CD4-positive, CD25-positive, alpha-beta regulatory T cell (primary cell): Measurements from ENCODE around the gene LBX2. TPM values are rescaled to one million over a fixed set of nuclear protein-coding genes. Genes with fewer than 3 reads are reported as not detected.

Experiments used
- ATAC-seq, 2 donors: fragments of 150-1000 bp; cut with Tn5 transposase; one replicate each; pipeline ENCODE4 v1.10.0; 2021; ENCODE audit warnings: low read depth in 2 of 2, moderate number of reproducible peaks in 2 of 2, moderate library complexity in 1 of 2
- DNase-seq, 3 donors: peaks; one replicate each; pipeline versions ENCODE4 v3.0.0 to v3.0.0-alpha.2; 2012 to 2022; ENCODE audit warnings: mixed read lengths in 1 of 3
- H3K27ac ChIP-seq: one replicate; pipeline ENCODE4 v1.7.0; 2013; ENCODE audit warnings: mild to moderate bottlenecking, low read length; ENCODE audit not compliant: insufficient read depth, poor library complexity, severe bottlenecking
- H3K27me3 ChIP-seq: one replicate; pipeline ENCODE4 v1.7.0; 2013; ENCODE audit warnings: low read length; ENCODE audit not compliant: control insufficient read depth, insufficient read depth
- H3K36me3 ChIP-seq: one replicate; pipeline ENCODE4 v1.7.0; 2013; ENCODE audit warnings: mild to moderate bottlenecking, low read length, moderate library complexity; ENCODE audit not compliant: control insufficient read depth, insufficient read depth
- H3K4me1 ChIP-seq: 2 replicates; pipeline ENCODE4 v1.7.0; 2013; ENCODE audit warnings: mild to moderate bottlenecking, low read length; ENCODE audit not compliant: insufficient read depth, control insufficient read depth, poor library complexity, severe bottlenecking
- H3K4me3 ChIP-seq: one replicate; pipeline ENCODE4 v1.7.0; 2013; ENCODE audit warnings: low read depth, mild to moderate bottlenecking, low read length, moderate library complexity
- H3K9me3 ChIP-seq, 2 experiments: 1 replicate in 1 of 2; 2 replicates in 1 of 2; pipeline ENCODE4 v1.7.0; 2013; ENCODE audit warnings: low read length in 2 of 2, mild to moderate bottlenecking in 1 of 2, moderate library complexity in 1 of 2; ENCODE audit not compliant: control insufficient read depth in 2 of 2
- H3K27ac Mint-ChIP-seq, 3 donors: one replicate each; pipeline ENCODE4 v1.8.0; 2020 to 2022; ENCODE audit warnings: mild to moderate bottlenecking in 3 of 3, mixed read lengths in 3 of 3, moderate library complexity in 2 of 3
- H3K27me3 Mint-ChIP-seq: one replicate; pipeline ENCODE4 v1.8.0; 2022; ENCODE audit warnings: mild to moderate bottlenecking, mixed read lengths
- H3K36me3 Mint-ChIP-seq: one replicate; pipeline ENCODE4 v1.8.0; 2020; ENCODE audit warnings: mixed read lengths
- H3K4me1 Mint-ChIP-seq, 4 donors: one replicate each; pipeline ENCODE4 v1.8.0; 2020 to 2022; ENCODE audit warnings: mixed read lengths in 4 of 4, mild to moderate bottlenecking in 1 of 4
- H3K4me3 Mint-ChIP-seq, 4 donors: one replicate each; pipeline ENCODE4 v1.8.0; 2020 to 2022; ENCODE audit warnings: mild to moderate bottlenecking in 4 of 4, mixed read lengths in 4 of 4, moderate library complexity in 3 of 4
- H3K9me3 Mint-ChIP-seq, 7 donors: one replicate each; pipeline ENCODE4 v1.8.0; 2020 to 2022; ENCODE audit warnings: mixed read lengths in 7 of 7, mild to moderate bottlenecking in 3 of 7, moderate library complexity in 2 of 7
- polyA plus RNA-seq, 4 donors: library from polyadenylated mRNA; unstranded; fragments of 300-500 nt; fragmentation: Illumina TruSeq; gene quantifications; one replicate each; pipeline ENCODE4 v1.2.3, GENCODE V29; 2021
- total RNA-seq: library from RNA; stranded (reverse); gene quantifications from one replicate; pipeline ENCODE4 v1.2.3, GENCODE V29; 2022

The LBX2 gene
- total and polyA plus RNA-seq, 5 donors from 2014 or later: 0.16 to 0.40 TPM; not detected in 3

- Histone ChIP-seq H3K27ac (no peak overlapping the region), H3K27me3 (peaks cover 2% of the 10 kb centered on the region), H3K9me3 (no peaks in the 10 kb centered on the region), H3K36me3 (no peaks in the 10 kb centered on the region), H3K4me3 (no peak overlapping the region), H3K4me1 (peaks cover 9% of the 10 kb centered on the region)
- H3K9me3 Mint-ChIP-seq: peaks cover 0 to 3% (median 0%) of the 10 kb centered on the region in 7 donors
- peaks cover 5 to 15% (median 10%) of the 10 kb centered on the region in 4 donors for H3K4me1 Mint-ChIP-seq
- H3K27ac Mint-ChIP-seq: no peak overlapping the region
- DNase-seq: no peak
- peak overlapping the region in 1 of 4 donors; percentile 50 for H3K4me3 Mint-ChIP-seq
- H3K36me3 Mint-ChIP-seq: no peaks in the 10 kb centered on the region
- no peak for ATAC-seq
- H3K27me3 Mint-ChIP-seq: peaks cover 33% of the 10 kb centered on the region
Observed at GRCh38 chr2:74448771-74449170, 50.6 kb downstream of the LBX2 start.

Other genes starting within 250 kb of the LBX2 start
- gene SLC4A5, start 156.2 kb downstream of the LBX2 start, total RNA-seq: 12.7 TPM
- gene SLC4A5, start 156.2 kb downstream of the LBX2 start, polyA plus RNA-seq: under 1 TPM; 0.30 to 0.93 (median 0.62) TPM
- gene DCTN1, start 119.3 kb downstream of the LBX2 start, total RNA-seq: 83.5 TPM
- gene DCTN1, start 119.3 kb downstream of the LBX2 start, polyA plus RNA-seq: 10 to 100 TPM; 42.9 to 58.9 (median 47.0) TPM
- 1.1 TPM for gene C2orf81, start 78.0 kb downstream of the LBX2 start, total RNA-seq
- gene C2orf81, start 78.0 kb downstream of the LBX2 start, polyA plus RNA-seq: 1 to 10 TPM; 1.2 to 3.9 (median 2.3) TPM
- gene WDR54, start 77.9 kb downstream of the LBX2 start, total RNA-seq: 18.4 TPM
- gene WDR54, start 77.9 kb downstream of the LBX2 start, polyA plus RNA-seq: 10 to 100 TPM; 49.4 to 84.3 (median 59.2) TPM
- 0.39 TPM for gene RTKN, start 57.7 kb downstream of the LBX2 start, total RNA-seq
- under 1 TPM in 2 of 4 donors, not detected in 2; 0.34 TPM for gene RTKN, start 57.7 kb downstream of the LBX2 start, polyA plus RNA-seq
- 62.6 TPM for gene INO80B, start 44.5 kb downstream of the LBX2 start, total RNA-seq
- 1 to 10 TPM; 5.0 to 9.3 (median 5.7) TPM for gene INO80B, start 44.5 kb downstream of the LBX2 start, polyA plus RNA-seq
- 79.5 TPM for gene WBP1, start 41.2 kb downstream of the LBX2 start, total RNA-seq
- gene WBP1, start 41.2 kb downstream of the LBX2 start, polyA plus RNA-seq: 10 to 100 TPM; 33.5 to 46.7 (median 37.2) TPM
- 56.8 TPM for gene MOGS, start 34.2 kb downstream of the LBX2 start, total RNA-seq
- 10 to 100 TPM; 31.7 to 38.0 (median 34.8) TPM for gene MOGS, start 34.2 kb downstream of the LBX2 start, polyA plus RNA-seq
- gene MRPL53, start 26.9 kb downstream of the LBX2 start, total RNA-seq: 57.2 TPM
- 100 to 1,000 TPM; 120 to 163 (median 137) TPM for gene MRPL53, start 26.9 kb downstream of the LBX2 start, polyA plus RNA-seq
- 15.8 TPM for gene CCDC142, start 16.6 kb downstream of the LBX2 start, total RNA-seq
- gene CCDC142, start 16.6 kb downstream of the LBX2 start, polyA plus RNA-seq: 10 to 100 TPM in 3 of 4 donors, 1 to 10 TPM in 1; 8.9 to 14.9 (median 10.4) TPM
- gene TTC31, start 16.5 kb downstream of the LBX2 start, total RNA-seq: 38.7 TPM
- 10 to 100 TPM; 21.7 to 24.7 (median 22.7) TPM for gene TTC31, start 16.5 kb downstream of the LBX2 start, polyA plus RNA-seq
- 17.0 TPM for gene PCGF1, start 8.1 kb upstream of the LBX2 start, total RNA-seq
- 10 to 100 TPM; 13.8 to 23.9 (median 15.6) TPM for gene PCGF1, start 8.1 kb upstream of the LBX2 start, polyA plus RNA-seq
- not detected for gene TLX2, start 14.8 kb upstream of the LBX2 start, total RNA-seq
- gene TLX2, start 14.8 kb upstream of the LBX2 start, polyA plus RNA-seq: under 1 TPM in 2 of 4 donors, not detected in 2; 0.10 to 0.14 TPM
- gene DQX1, start 26.6 kb upstream of the LBX2 start, total RNA-seq: 0.15 TPM
- gene DQX1, start 26.6 kb upstream of the LBX2 start, polyA plus RNA-seq: not detected
- 183 TPM for gene AUP1, start 30.1 kb upstream of the LBX2 start, total RNA-seq
- 100 to 1,000 TPM in 2 of 4 donors, 10 to 100 TPM in 2; 85.7 to 112 (median 99.7) TPM for gene AUP1, start 30.1 kb upstream of the LBX2 start, polyA plus RNA-seq
- gene HTRA2, start 30.3 kb upstream of the LBX2 start, total RNA-seq: 25.8 TPM
- gene HTRA2, start 30.3 kb upstream of the LBX2 start, polyA plus RNA-seq: 10 to 100 TPM; 26.6 to 34.1 (median 30.5) TPM
- 1.1 TPM for gene LOXL3, start 54.3 kb upstream of the LBX2 start, total RNA-seq
- gene LOXL3, start 54.3 kb upstream of the LBX2 start, polyA plus RNA-seq: under 1 TPM in 1 of 4 donors, not detected in 3; 0.09 TPM
- 19.8 TPM for gene DOK1, start 55.1 kb upstream of the LBX2 start, total RNA-seq
- gene DOK1, start 55.1 kb upstream of the LBX2 start, polyA plus RNA-seq: 10 to 100 TPM; 29.9 to 39.3 (median 33.7) TPM
- not detected for gene M1AP, start 148.7 kb upstream of the LBX2 start, total RNA-seq
- gene M1AP, start 148.7 kb upstream of the LBX2 start, polyA plus RNA-seq: not detected
- gene SEMA4F, start 154.6 kb upstream of the LBX2 start, total RNA-seq: 11.1 TPM
- 1 to 10 TPM; 7.3 to 10.0 (median 8.5) TPM for gene SEMA4F, start 154.6 kb upstream of the LBX2 start, polyA plus RNA-seq